ENCODE results near the gene DUOXA2.

DUOXA2 gene

DNA sequence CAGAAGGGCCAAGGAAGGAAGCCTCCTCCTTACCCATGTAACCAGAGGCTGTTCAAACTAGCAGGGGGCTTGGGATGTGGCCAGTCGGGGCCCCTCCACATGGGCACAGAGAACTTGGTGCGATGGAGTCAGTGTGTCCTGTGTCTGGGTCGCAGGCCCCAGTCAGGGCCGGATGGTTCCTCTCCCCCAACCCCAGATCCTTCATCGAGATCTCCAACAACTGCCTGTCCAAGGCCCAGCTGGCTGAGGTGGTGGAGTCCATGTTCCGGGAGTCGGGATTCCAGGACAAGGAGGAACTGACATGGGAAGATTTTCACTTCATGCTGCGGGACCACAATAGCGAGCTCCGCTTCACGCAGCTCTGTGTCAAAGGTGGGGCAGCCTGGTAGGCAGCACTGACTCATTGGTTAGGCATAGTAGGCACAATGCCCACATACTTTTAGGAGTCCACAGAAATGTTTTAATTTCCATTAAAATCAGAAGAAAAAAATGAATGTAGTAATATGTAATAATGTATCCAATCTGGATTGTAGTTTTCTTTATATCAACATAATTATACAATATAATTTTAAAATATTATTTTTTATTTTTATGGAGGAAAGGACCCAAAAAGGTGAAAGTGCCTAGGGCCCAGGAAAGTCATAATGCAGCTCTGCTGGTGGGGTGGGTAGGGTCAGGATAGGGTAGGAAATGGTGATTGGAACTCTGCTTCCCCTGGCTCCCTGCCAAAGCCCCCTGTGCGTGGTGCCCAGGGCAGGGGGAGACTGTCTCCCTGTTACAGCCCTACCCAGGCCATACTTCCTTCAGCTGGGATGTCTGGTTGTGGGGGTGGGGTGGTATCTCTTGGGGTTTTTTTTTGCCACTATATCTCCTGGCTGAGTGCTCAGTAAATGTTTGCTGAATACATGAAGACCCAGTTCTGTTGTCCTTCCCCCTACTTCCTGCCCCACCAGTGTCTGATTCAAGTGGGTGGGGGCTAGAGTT is 34.2 kb downstream of the DUOXA2 start:
- TF ChIP-seq, protein P1, sequence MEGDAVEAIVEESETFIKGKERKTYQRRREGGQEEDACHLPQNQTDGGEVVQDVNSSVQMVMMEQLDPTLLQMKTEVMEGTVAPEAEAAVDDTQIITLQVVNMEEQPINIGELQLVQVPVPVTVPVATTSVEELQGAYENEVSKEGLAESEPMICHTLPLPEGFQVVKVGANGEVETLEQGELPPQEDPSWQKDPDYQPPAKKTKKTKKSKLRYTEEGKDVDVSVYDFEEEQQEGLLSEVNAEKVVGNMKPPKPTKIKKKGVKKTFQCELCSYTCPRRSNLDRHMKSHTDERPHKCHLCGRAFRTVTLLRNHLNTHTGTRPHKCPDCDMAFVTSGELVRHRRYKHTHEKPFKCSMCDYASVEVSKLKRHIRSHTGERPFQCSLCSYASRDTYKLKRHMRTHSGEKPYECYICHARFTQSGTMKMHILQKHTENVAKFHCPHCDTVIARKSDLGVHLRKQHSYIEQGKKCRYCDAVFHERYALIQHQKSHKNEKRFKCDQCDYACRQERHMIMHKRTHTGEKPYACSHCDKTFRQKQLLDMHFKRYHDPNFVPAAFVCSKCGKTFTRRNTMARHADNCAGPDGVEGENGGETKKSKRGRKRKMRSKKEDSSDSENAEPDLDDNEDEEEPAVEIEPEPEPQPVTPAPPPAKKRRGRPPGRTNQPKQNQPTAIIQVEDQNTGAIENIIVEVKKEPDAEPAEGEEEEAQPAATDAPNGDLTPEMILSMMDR (IDR thresholded peaks at IDR 0.05; ENCODE audit: borderline replicate concordance, insufficient read depth, low read depth, low read length), result no peak
- no peak overlapping the region for H3K4me3 ChIP-seq (ENCODE audit: low read depth, low read length)

DNA sequence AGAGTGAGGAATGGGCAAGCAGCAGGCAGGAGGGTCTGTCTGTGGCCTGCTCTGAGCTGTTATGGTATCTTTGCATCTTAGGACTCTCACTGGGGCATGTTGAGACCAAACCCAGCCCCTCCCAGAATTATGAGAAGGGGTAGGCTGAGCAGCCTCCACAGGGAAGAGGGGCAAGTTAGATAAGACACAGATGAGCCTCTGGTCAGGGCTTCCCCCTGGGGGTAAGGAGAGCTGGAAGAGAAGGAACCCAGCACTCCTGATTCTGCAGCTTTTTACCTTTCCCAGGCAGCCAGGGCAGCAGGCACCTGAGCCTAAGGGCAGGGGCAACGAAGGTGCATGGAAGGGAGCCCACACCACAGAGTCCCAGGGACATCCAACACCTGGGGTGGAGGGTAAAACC is 34.9 kb downstream of the DUOXA2 start:
- TF ChIP-seq, protein P1 (IDR thresholded peaks at IDR 0.05; ENCODE audit: borderline replicate concordance, insufficient read depth, low read depth, low read length), result no peak
- no peak overlapping the region for H3K4me3 ChIP-seq (ENCODE audit: low read depth, low read length)

DNA sequence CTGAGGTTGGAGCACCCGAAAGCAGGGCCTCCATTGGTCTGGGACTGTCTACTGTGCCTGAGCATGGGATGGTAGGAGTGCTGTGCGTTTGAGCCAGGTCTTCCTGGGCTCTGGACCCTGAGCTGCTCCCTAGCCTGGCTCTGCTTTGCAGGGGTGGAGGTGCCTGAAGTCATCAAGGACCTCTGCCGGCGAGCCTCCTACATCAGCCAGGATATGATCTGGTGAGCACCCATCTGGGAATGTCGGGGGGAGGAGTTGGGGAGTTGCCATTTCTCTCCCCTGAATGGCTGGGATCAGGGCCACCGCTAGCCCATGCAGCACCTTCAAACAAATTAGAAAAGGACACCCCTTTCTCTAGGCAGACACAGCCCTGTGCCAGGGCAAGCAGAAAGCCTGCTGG is 36.4 kb downstream of the DUOXA2 start:
- TF ChIP-seq, protein P1 (IDR thresholded peaks at IDR 0.05; ENCODE audit: borderline replicate concordance, insufficient read depth, low read depth, low read length), result no peak

DNA sequence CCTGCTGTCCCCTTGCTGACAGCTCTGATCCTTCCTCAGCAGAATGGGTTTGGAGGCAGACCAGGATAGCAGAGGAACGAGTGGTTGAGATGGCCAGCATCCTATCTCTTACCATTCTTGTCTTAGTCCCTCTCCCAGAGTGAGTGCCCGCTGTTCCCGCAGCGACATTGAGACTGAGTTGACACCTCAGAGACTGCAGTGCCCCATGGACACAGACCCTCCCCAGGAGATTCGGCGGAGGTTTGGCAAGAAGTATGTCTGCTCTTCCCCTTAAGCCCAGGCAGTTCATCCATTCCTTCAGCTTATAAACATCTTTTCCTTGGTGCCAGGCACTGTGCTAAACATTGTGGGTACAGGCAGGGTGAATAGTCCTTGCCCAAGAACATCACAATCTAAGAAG is 36.9 kb downstream of the DUOXA2 start:
- no peak overlapping the region for H3K4me3 ChIP-seq (ENCODE audit: low read depth, low read length)
- TF ChIP-seq, protein P1 (IDR thresholded peaks at IDR 0.05; ENCODE audit: borderline replicate concordance, insufficient read depth, low read depth, low read length), result no peak

More for the DNA sequence above, 36.4 kb downstream of the DUOXA2 start:
- no peak overlapping the region for H3K4me3 ChIP-seq (ENCODE audit: low read depth, low read length)

DNA sequence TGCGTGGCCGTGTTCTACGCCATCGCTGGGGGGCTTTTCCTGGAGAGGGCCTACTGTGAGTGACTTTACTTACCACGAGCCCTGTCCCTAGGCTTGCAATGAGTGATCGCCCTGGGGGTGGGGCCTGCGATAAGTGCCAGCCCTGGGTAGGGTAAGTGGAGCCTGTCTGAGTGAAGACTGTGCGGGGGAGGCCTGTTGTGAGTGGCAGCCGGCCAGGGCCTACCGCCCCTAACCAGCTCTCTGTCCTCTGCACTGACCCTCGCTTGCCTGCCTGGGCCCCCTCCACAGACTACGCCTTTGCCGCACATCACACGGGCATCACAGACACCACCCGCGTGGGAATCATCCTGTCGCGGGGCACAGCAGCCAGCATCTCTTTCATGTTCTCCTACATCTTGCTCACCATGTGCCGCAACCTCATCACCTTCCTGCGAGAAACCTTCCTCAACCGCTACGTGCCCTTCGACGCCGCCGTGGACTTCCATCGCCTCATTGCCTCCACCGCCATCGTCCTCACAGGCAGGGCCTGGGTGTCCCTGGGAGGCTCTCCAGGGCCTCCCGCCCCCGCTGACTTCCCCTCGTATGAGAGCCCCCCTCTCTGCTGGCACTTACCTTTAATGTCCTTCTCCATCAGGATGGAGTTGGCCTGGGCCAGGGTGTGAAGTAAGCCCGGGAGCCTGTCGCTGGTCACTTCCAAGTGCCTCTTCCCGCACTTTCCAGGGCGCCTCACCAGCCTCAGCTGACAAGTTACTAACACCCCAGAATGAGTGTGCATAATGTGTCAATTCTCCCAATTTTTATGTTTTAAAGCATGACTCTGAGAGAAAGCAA is 38.1 kb downstream of the DUOXA2 start:
- no peak overlapping the region for H3K4me3 ChIP-seq (ENCODE audit: low read depth, low read length)
- TF ChIP-seq, protein P1 (IDR thresholded peaks at IDR 0.05; ENCODE audit: borderline replicate concordance, insufficient read depth, low read depth, low read length), result no peak

DNA sequence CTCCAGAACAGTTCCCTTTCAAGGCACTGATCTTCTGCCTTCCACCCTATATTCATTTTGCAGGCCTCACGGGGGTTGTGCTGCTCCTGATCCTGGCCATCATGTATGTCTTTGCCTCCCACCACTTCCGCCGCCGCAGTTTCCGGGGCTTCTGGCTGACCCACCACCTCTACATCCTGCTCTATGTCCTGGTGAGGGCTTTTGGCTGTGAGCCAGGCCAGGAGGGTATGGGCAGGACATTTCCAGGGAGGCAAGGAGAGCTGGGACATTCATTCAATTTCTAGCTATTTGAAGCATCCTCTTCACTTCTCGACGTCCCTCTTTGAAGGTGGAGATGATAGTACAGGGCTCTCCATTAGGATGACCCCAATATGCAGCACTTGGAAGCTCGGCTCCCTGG is 41.6 kb downstream of the DUOXA2 start:
- TF ChIP-seq, protein P1 (IDR thresholded peaks at IDR 0.05; ENCODE audit: borderline replicate concordance, insufficient read depth, low read depth, low read length), result no peak
- no peak overlapping the region for H3K4me3 ChIP-seq (ENCODE audit: low read depth, low read length)
